Panc1 (cell line): ENCODE results near the gene MSANTD7. TPM values are rescaled to one million over a fixed set of nuclear protein-coding genes. Genes with fewer than 3 reads are reported as not detected.

Source experiments
- ATAC-seq: fragments of 200-7000 bp; cut with Tn5 transposase; 2 replicates; pipeline ENCODE4 v1.9.1; 2020; ENCODE audit warnings: mild to moderate bottlenecking, moderate library complexity
- BruUV-seq: library from RNA; stranded (reverse); fragments of 400-500 nt; replicated peaks from 2 replicates; lab custom pipeline; 2021; lab: Mats Ljungman, UMichigan
- CTCF ChIA-PET: fragments of 300-600 bp; sonication (Branson Sonifier 250); formaldehyde crosslinking; loops from one replicate; lab custom pipeline; 2022; ENCODE audit warnings: antibody characterized with exemption; lab: Charles Lee
- POLR2A ChIA-PET: fragments of 300-600 bp; sonication (Branson Sonifier 250); formaldehyde crosslinking; loops from one replicate; lab custom pipeline; 2022; ENCODE audit warnings: antibody characterized with exemption; lab: Charles Lee
- DNase-seq: peaks from one replicate; pipeline ENCODE4 v3.0.0-alpha.2; 2010; ENCODE audit warnings: low read depth, low spot score
- H3K27ac ChIP-seq: 2 replicates; pipeline ENCODE4 v1.5.1; 2011; ENCODE audit warnings: mild to moderate bottlenecking, low read length, inconsistent platforms
- H3K27me3 ChIP-seq: fragments of 200-500 bp; sonication (Bioruptor generic); 2 replicates; pipeline ENCODE4 v1.6.0; 2014; ENCODE audit warnings: low read length, inconsistent platforms; ENCODE audit not compliant: control insufficient read depth, insufficient read depth
- H3K36me3 ChIP-seq: fragments of 200-500 bp; sonication (Bioruptor generic); 2 replicates; pipeline ENCODE4 v1.5.1; 2014; ENCODE audit warnings: inconsistent platforms, mild to moderate bottlenecking, low read length, moderate library complexity; ENCODE audit not compliant: control insufficient read depth, insufficient read depth
- H3K4me1 ChIP-seq: 2 replicates; pipeline ENCODE4 v1.5.1; 2011; ENCODE audit warnings: inconsistent platforms, mild to moderate bottlenecking, low read length, moderate library complexity; ENCODE audit not compliant: control insufficient read depth, insufficient read depth
- H3K4me3 ChIP-seq, 2 experiments: 2 replicates each; pipeline ENCODE4 v1.5.1; 2011 to 2012; ENCODE audit warnings: low read depth in 2 of 2, low read length in 2 of 2, mild to moderate bottlenecking in 2 of 2, inconsistent platforms in 1 of 2, moderate library complexity in 1 of 2
- H3K9me3 ChIP-seq: fragments of 200-500 bp; sonication (Bioruptor generic); 2 replicates; pipeline ENCODE4 v1.5.1; 2014; ENCODE audit warnings: low read depth, mild to moderate bottlenecking, inconsistent platforms, low read length, moderate library complexity; ENCODE audit not compliant: control insufficient read depth, insufficient read depth
- CTCF ChIP-seq: fragments of 450-650 bp; IDR thresholded peaks from 2 replicates; pipeline ENCODE4 v1.5.1; 2017; ENCODE audit warnings: mild to moderate bottlenecking
- POLR2AphosphoS5 ChIP-seq: IDR thresholded peaks from 2 replicates; pipeline ENCODE4 v1.6.1; 2012; ENCODE audit warnings: mild to moderate bottlenecking, low read depth, low read length, moderate library complexity
- REST ChIP-seq, 2 experiments: IDR thresholded peaks; 2 replicates each; pipeline ENCODE4 v1.6.1; 2011 to 2012; ENCODE audit warnings: low read depth in 2 of 2, control low read depth in 1 of 2, low read length in 1 of 2, mild to moderate bottlenecking in 1 of 2, moderate library complexity in 1 of 2; ENCODE audit not compliant: insufficient read depth in 1 of 2
- SIN3A ChIP-seq: IDR thresholded peaks from 2 replicates; pipeline ENCODE4 v1.6.1; 2012; ENCODE audit warnings: low read depth, mild to moderate bottlenecking, low read length, moderate library complexity, borderline replicate concordance; ENCODE audit not compliant: insufficient read depth
- TCF7L2 ChIP-seq: IDR thresholded peaks from 2 replicates; pipeline ENCODE4 v1.6.1; 2011; ENCODE audit warnings: mild to moderate bottlenecking, low read depth, low read length, inconsistent platforms
- in situ Hi-C: cut with HindIII; loops from 2 replicates; pipeline ENCODE4 v1.10.0; 2016; ENCODE audit warnings: low sequenced_read_pairs, low pct_unique_long_range_greater_than_20kb
- intact Hi-C: fragments of 100-400 bp; cut with micrococcal nuclease; formaldehyde crosslinking; loops from one replicate; pipeline ENCODE4 v1.10.0; 2022; ENCODE audit not compliant: unreplicated experiment
- total RNA-seq: library from RNA; stranded (reverse); gene quantifications from one replicate; pipeline ENCODE4 v1.2.1, GENCODE V29; 2021; ENCODE audit not compliant: unreplicated experiment

MSANTD7 gene
- total RNA-seq, 1 experiment from 2014 or later, result 10.4 TPM

GRCh38 chr10:14803827-14804226, 34.3 kb upstream of the MSANTD7 start:
- Histone ChIP-seq H3K27me3 (no peaks in the 10 kb centered on the region), H3K27ac (no peak overlapping the region), H3K36me3 (no peaks in the 10 kb centered on the region), H3K9me3 (no peaks in the 10 kb centered on the region), H3K4me1 (no peaks in the 10 kb centered on the region), H3K4me3 (no peak overlapping the region)
- POLR2A ChIA-PET, result no interaction called here
- CTCF ChIA-PET, result no interaction called here
- in situ Hi-C loops, result no loop called here
- TF ChIP-seq SIN3A, result no peak
- no peak for TF ChIP-seq CTCF
- no peak for TF ChIP-seq REST (IDR thresholded peaks at IDR 0.05; ENCODE audit: insufficient read depth in 1 of 2, low read depth in 2 of 2, low read length in 1 of 2)
- no peak for TF ChIP-seq TCF7L2
- ATAC-seq (no peak), DNase-seq (no peak)
- intact Hi-C loops, result no loop called here
- no TSS peak for BruUV-seq

- Histone ChIP-seq H3K27ac (no peak overlapping the region), H3K4me1 (no peaks in the 10 kb centered on the region), H3K4me3 (no peak overlapping the region), H3K36me3 (no peaks in the 10 kb centered on the region), H3K27me3 (no peaks in the 10 kb centered on the region), H3K9me3 (no peaks in the 10 kb centered on the region)
- intact Hi-C loops (no loop called here), in situ Hi-C loops (no loop called here)
- no TSS peak for BruUV-seq
- ATAC-seq (no peak), DNase-seq (no peak)
- CTCF ChIA-PET, result no interaction called here
- POLR2A ChIA-PET, result no interaction called here
- no peak for TF ChIP-seq CTCF
- no peak for TF ChIP-seq POLR2AphosphoS5
- TF ChIP-seq SIN3A, result no peak
- no peak for TF ChIP-seq REST (IDR thresholded peaks at IDR 0.05; ENCODE audit: insufficient read depth in 1 of 2, low read depth in 2 of 2, low read length in 1 of 2)
- no peak for TF ChIP-seq TCF7L2
Measured at GRCh38 chr10:14806318-14806717, 31.8 kb upstream of the MSANTD7 start.
